T-helper 1 cell treated with Interleukin-12 subunit alpha and Interleukin-12 subunit beta and Interleukin-4 antibody, amounts not matched to agents 30 ng/mL and 1 ng/mL, for 36 hours (primary cell): Measurements from ENCODE around the gene CARS2. TPM values are rescaled to one million over a fixed set of nuclear protein-coding genes. Genes with fewer than 3 reads are reported as not detected.
"Not testable (repeated sequence)": the region's sequence is repeated elsewhere in the genome, so short reads cannot be mapped to it uniquely, and the experiment has no call there.

Source experiments
- intact Hi-C: fragments of 100-400 bp; cut with micrococcal nuclease; formaldehyde crosslinking; loops from one replicate; pipeline ENCODE4 v1.15.1; 2024
- total RNA-seq: library from RNA; stranded (reverse); gene quantifications from 2 replicates; pipeline ENCODE4 v1.2.3, GENCODE V29; 2022

CARS2 gene
- total RNA-seq, 1 donor from 2014 or later, result 81.3 TPM

GRCh38 chr13:110683921-110684320, 22.0 kb downstream of the CARS2 start:
- intact Hi-C loops, result loop anchor here (1.0 to 5.0 kb wide), 4 partner anchors 22 to 135 kb away; partner anchors contain the start of gene CARS2

- intact Hi-C loops, result loop anchor here (1.0 to 5.0 kb wide), 4 partner anchors 23 to 136 kb away; partner anchors contain the start of gene CARS2
Observed at GRCh38 chr13:110683203-110683883, 22.6 kb downstream of the CARS2 start.

GRCh38 chr13:110682746-110683145, 23.2 kb downstream of the CARS2 start:
- intact Hi-C loops, result loop anchor here (1.0 to 5.0 kb wide), 4 partner anchors 24 to 137 kb away; partner anchors contain the start of gene CARS2

GRCh38 chr13:110681868-110682550, 23.9 kb downstream of the CARS2 start:
- intact Hi-C loops, result loop anchor here (5.0 kb wide), 1 partner anchor 120 kb away; no protein-coding TSS in a partner anchor

DNA sequence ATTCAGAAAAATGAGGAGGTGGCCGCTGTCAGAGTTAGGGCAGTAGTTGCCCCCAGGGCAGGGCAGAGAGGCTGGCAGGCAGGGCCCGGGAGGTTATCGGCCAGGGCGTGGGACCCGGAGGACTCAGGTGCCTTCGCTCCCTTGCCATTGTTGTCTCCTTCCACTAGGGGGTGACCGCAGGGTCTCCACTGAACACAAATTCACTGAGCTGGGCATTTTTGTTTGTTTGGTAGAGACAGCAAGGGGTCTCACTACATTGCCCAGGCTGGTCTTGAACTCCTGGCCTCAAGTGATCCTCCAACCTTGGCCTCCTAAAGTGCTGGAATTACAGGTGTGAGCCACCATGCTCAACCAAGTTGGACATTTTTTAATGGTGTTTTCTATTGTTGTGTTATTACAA, 25.1 kb downstream of the CARS2 start:
- intact Hi-C loops, result loop anchor here (5.0 kb wide), 1 partner anchor 121 kb away; no protein-coding TSS in a partner anchor

DNA sequence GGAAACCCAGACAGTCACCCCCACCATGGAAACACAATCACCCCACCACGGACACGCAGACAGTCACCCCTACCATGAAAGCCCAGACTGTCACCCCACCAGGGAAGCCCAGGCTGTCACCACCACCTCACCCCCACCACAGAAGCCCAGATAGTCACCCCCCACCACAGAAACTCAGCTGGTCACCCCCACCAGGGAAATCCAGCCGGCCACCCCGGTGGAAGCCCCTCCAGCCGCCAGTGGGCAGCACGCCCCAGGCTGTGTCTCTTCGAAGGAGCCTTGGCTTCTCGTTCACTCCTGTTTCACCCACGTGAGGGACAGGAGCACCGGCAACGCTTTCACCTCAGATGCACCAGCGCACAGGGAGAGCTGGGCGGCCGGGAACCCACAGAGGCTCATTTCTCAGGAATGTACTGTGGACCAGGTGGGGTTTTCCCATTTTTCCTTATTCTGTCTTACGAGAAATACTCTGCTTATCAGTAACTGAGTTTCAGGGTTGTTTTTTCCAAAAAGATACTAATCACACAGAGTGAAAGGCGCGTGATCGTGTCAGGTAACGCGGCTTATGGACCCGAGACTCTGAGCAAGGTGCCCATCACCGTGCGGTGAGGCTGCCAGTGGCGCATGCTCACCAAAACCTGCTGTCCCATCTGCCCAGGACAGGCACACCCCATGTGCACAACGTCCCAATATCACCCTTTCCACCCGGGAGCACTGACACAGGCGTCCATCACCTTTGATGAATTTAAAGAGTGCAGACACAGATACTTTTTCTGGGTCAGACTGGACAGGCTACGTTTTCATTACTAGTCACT, 28.0 kb downstream of the CARS2 start:
- intact Hi-C loops, result no loop called here

- intact Hi-C loops, result no loop called here
Observed at GRCh38 chr13:110676595-110677587, 29.0 kb downstream of the CARS2 start.

- intact Hi-C loops, result not testable (repeated sequence)
Observed at GRCh38 chr13:110669814-110670213, 36.1 kb downstream of the CARS2 start.

DNA sequence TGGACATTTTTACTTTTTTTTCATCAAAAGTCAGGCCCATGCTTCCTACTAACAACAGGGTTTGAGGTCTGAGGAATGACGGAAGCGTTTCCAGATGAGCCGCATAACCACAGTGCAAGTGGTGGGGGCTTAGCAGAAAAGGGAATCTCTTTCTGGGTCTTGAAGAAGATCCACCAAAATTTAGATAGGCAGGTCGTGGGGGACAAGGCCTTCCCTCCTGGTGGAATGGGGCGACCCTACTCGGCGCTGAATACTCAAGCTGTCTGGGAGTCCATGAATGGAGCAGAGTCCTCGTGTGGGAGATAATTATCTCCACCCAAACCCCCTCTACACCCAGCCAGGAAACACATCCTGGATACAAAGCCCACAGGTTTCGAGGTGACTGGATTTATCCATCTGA, 36.9 kb downstream of the CARS2 start:
- intact Hi-C loops, result no loop called here

DNA sequence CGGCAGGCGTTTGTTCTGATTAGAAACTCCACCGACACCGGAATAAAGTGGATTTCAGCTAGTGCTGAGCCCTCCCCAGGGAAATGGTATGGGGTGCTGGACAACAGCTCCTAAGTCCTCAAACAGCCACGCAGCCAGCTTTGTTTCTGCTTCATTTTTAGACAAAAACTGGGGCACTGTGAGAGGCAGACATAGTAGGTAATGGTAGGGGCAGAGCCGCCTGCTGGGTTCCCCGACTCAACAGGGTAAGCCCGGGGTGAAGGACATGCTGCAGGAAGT, 39.7 kb downstream of the CARS2 start:
- intact Hi-C loops, result no loop called here

GRCh38 chr13:110665491-110666254, 40.2 kb downstream of the CARS2 start:
- intact Hi-C loops, result no loop called here

- intact Hi-C loops, result no loop called here
Observed at GRCh38 chr13:110664673-110665072, 41.2 kb downstream of the CARS2 start.

DNA sequence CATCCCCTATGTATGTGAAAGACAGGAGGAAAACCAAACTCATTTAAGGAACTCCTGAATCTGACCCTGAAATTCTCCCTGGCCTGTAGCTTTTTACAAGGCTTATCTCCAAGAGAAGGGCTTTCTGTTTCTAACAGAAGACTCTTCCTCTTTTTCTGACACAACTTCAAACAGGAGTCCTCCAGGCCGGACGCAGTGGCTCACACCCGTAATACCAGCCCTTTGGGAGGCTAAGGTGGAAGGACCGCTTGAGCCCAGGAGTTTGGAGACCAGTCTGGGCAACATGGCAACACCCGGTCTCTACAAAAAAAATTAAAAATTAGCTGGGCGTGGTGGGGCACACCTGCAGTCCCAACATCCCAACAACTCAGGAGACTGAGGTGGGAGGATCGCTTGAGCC, 41.9 kb downstream of the CARS2 start:
- intact Hi-C loops, result no loop called here

DNA sequence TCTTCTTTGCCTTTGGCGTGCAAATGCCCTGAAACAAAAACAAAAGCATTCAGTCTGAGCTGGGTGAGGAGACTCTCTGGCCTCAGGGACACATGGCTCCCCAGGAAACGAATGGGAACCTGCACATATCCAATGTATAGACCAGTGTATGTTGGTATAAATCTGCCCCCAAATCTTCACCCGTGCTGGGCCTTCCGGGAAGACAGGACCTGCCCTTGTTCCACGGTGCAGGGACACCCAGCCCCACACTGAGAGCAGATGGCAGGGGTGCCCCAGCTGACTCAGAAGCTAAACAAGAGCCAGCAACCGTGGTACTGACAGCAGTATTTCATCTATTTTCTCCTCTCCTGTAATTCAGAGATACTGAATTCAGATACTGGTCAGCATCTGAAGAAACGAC, 42.4 kb downstream of the CARS2 start:
- intact Hi-C loops, result no loop called here

GRCh38 chr13:110662777-110663443, 43.0 kb downstream of the CARS2 start:
- intact Hi-C loops, result no loop called here

- intact Hi-C loops, result no loop called here
Observed at GRCh38 chr13:110662091-110662490, 43.8 kb downstream of the CARS2 start.

GRCh38 chr13:110661256-110661655, 44.7 kb downstream of the CARS2 start:
- intact Hi-C loops, result no loop called here

DNA sequence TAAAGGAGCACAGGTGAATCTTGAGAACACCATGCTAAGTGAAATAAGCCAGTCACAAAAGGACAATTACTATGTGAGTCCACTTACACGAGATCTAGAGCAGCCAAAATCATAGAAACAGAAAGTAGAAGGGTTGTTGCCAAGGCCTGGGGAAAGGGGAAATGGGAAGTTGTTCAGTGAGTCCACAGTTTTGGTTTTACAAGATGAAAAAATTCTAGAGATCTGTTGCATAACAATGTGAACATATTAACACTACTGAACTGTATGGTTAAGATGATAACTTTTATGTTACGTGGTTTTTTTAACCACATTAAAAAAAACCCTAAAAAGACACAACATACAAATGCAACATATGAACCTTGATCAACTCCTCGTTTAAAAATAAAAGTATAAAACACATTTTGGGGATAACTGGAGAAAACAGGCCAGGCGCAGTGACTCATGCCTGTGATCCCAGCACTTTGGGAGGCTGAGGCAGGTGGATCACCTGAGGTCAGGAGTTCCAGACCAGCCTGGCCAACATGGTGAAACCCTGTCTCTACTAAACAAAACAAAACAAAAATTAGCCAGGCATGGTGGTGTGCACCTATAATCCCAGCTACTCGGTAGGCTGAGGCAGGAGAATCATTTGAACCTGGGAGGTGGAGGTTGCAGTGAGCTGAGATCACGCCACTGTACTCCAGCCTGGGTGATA, 47.6 kb downstream of the CARS2 start:
- intact Hi-C loops, result loop anchor here (1.0 to 2.0 kb wide), 2 partner anchors 29 to 54 kb away; partner anchors contain the start of gene ING1

- intact Hi-C loops, result no loop called here
Observed at GRCh38 chr13:110657196-110657595, 48.7 kb downstream of the CARS2 start.
